ENCODE results near the gene ZNG1A. TPM values are rescaled to one million over a fixed set of nuclear protein-coding genes. Genes with fewer than 3 reads are reported as not detected.

The ZNG1A gene
- total RNA-seq, 2 experiments from 2014 or later: 49.4 to 73.6 TPM

GRCh38 chr9:224026-224425 is 45.2 kb upstream of the ZNG1A start:
- no peaks in the 10 kb centered on the region for H3K36me3 ChIP-seq (ENCODE audit: insufficient read depth, low read length)
- H3K4me1 ChIP-seq (ENCODE audit: insufficient read depth, low read length, poor library complexity, severe bottlenecking): no peaks in the 10 kb centered on the region
- no peaks in the 10 kb centered on the region for H3K9me3 ChIP-seq (ENCODE audit: low read length)
- intact Hi-C loops (cut with micrococcal nuclease; ENCODE audit: unreplicated experiment): no loop called here
- no peak overlapping the region for H3K4me3 ChIP-seq (ENCODE audit: low read depth, low read length, poor library complexity, severe bottlenecking)
- no peaks in the 10 kb centered on the region for H3K9me2 ChIP-seq (ENCODE audit: insufficient read depth, low read length)
- TF ChIP-seq, protein P1, sequence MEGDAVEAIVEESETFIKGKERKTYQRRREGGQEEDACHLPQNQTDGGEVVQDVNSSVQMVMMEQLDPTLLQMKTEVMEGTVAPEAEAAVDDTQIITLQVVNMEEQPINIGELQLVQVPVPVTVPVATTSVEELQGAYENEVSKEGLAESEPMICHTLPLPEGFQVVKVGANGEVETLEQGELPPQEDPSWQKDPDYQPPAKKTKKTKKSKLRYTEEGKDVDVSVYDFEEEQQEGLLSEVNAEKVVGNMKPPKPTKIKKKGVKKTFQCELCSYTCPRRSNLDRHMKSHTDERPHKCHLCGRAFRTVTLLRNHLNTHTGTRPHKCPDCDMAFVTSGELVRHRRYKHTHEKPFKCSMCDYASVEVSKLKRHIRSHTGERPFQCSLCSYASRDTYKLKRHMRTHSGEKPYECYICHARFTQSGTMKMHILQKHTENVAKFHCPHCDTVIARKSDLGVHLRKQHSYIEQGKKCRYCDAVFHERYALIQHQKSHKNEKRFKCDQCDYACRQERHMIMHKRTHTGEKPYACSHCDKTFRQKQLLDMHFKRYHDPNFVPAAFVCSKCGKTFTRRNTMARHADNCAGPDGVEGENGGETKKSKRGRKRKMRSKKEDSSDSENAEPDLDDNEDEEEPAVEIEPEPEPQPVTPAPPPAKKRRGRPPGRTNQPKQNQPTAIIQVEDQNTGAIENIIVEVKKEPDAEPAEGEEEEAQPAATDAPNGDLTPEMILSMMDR (conservative IDR thresholded peaks at IDR 0.05; ENCODE audit: low read length): no peak
- no peak for TF ChIP-seq EZH2phosphoT487 (IDR thresholded peaks at IDR 0.05; ENCODE audit: borderline replicate concordance, low read depth, low read length)
- CTCF ChIA-PET (ENCODE audit: unreplicated experiment): interaction anchor here (1.2 kb wide), 1 partner anchor 8 kb away, joined by 3 read pairs; no protein-coding TSS in a partner anchor
- no peak for DNase-seq (ENCODE audit: low spot score)
- no peak overlapping the region for H3K27ac ChIP-seq (ENCODE audit: low read depth, low read length, poor library complexity, severe bottlenecking)
- POLR2A ChIA-PET: interaction anchor here (0.7 to 1.2 kb wide), 3 partner anchors 9 to 49 kb away, joined by 3 read pairs; partner anchors contain the start of gene DOCK8
- no peak overlapping the region for H2AFZ ChIP-seq (ENCODE audit: low read length)
- H3K79me2 ChIP-seq (ENCODE audit: insufficient read depth, low read depth, low read length): no peaks in the 10 kb centered on the region
- no peaks in the 10 kb centered on the region for H4K20me1 ChIP-seq (ENCODE audit: insufficient read depth, low read length)
- H3K4me2 ChIP-seq (ENCODE audit: low read length): no peak overlapping the region
- no TSS peak for BruUV-seq (replicated peaks)

- Histone ChIP-seq H3K9me2 (ENCODE audit: insufficient read depth, low read length) (no peaks in the 10 kb centered on the region), H3K4me3 (ENCODE audit: low read depth, low read length, poor library complexity, severe bottlenecking) (no peak overlapping the region), H2AFZ (ENCODE audit: low read length) (no peak overlapping the region), H3K36me3 (ENCODE audit: insufficient read depth, low read length) (no peaks in the 10 kb centered on the region), H3K4me2 (ENCODE audit: low read length) (no peak overlapping the region), H4K20me1 (ENCODE audit: insufficient read depth, low read length) (no peaks in the 10 kb centered on the region), H3K79me2 (ENCODE audit: insufficient read depth, low read depth, low read length) (no peaks in the 10 kb centered on the region), H3K9me3 (ENCODE audit: low read length) (no peaks in the 10 kb centered on the region), H3K4me1 (ENCODE audit: insufficient read depth, low read length, poor library complexity, severe bottlenecking) (no peaks in the 10 kb centered on the region), H3K27ac (ENCODE audit: low read depth, low read length, poor library complexity, severe bottlenecking) (no peak overlapping the region)
- DNase-seq (ENCODE audit: low spot score): no peak
- no TSS peak for BruUV-seq (replicated peaks)
- TF ChIP-seq, protein P1 (conservative IDR thresholded peaks at IDR 0.05; ENCODE audit: low read length): no peak
- no peak for TF ChIP-seq EZH2phosphoT487 (IDR thresholded peaks at IDR 0.05; ENCODE audit: borderline replicate concordance, low read depth, low read length)
- POLR2A ChIA-PET: interaction anchor here (1.2 kb wide), 1 partner anchor 50 kb away, joined by 3 read pairs; no protein-coding TSS in a partner anchor
- CTCF ChIA-PET (ENCODE audit: unreplicated experiment): no interaction called here
- intact Hi-C loops (cut with micrococcal nuclease; ENCODE audit: unreplicated experiment): no loop called here
These were observed 44.3 kb upstream of the ZNG1A start for GRCh38 chr9:223152-223551.

DNA sequence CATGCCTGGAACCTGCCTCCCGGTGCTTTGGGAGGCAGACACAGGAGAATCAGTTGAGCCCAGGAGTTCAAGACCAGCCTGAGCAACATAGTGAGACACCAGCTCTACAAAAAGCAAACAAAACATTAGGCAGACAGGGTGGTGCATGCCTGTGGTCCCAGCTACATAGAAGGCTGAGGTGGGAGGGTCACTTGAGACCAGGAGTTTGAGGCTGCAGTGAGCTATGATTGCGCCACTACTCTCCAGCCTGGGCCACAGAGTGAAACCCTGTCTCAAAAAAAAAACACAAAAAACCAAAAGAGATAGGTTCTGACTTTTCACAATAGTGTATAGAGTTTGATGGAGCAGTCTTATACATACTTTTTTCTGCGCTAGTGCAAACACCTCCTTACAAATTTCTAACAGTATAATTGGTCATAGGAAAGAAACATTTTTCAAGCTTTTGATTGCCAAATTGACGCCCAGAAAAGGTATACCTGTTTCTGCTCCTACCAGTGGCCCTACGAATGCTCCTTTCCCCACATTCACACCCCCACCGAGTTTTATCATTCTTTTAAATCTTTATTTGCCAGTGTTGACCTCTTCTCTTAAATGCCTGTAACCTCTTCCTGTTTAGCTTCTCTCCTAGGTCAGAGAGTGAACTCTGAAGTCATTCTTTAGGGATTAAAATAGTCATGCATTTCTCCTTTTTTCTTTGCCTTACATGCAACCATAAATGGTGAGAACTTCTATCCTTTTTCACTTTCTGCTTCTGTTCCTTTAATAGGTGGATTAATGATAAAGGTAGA is 43.3 kb upstream of the ZNG1A start:
- POLR2A ChIA-PET: interaction anchor here (0.7 kb wide), 2 partner anchors 50 to 88 kb away, joined by 3 read pairs; no protein-coding TSS in a partner anchor
- no peak overlapping the region for H3K4me3 ChIP-seq (ENCODE audit: low read depth, low read length, poor library complexity, severe bottlenecking)

More for the DNA sequence above, 43.3 kb upstream of the ZNG1A start:
- TF ChIP-seq EZH2phosphoT487 (IDR thresholded peaks at IDR 0.05; ENCODE audit: borderline replicate concordance, low read depth, low read length): no peak
- TF ChIP-seq, protein P1 (conservative IDR thresholded peaks at IDR 0.05; ENCODE audit: low read length): no peak
- BruUV-seq (replicated peaks): no TSS peak
- Histone ChIP-seq H3K27ac (ENCODE audit: low read depth, low read length, poor library complexity, severe bottlenecking) (no peak overlapping the region), H4K20me1 (ENCODE audit: insufficient read depth, low read length) (no peaks in the 10 kb centered on the region), H3K4me1 (ENCODE audit: insufficient read depth, low read length, poor library complexity, severe bottlenecking) (no peaks in the 10 kb centered on the region), H2AFZ (ENCODE audit: low read length) (no peak overlapping the region), H3K9me3 (ENCODE audit: low read length) (no peaks in the 10 kb centered on the region), H3K9me2 (ENCODE audit: insufficient read depth, low read length) (no peaks in the 10 kb centered on the region), H3K4me2 (ENCODE audit: low read length) (no peak overlapping the region), H3K79me2 (ENCODE audit: insufficient read depth, low read depth, low read length) (no peaks in the 10 kb centered on the region), H3K36me3 (ENCODE audit: insufficient read depth, low read length) (no peaks in the 10 kb centered on the region)
- no peak for DNase-seq (ENCODE audit: low spot score)
- CTCF ChIA-PET (ENCODE audit: unreplicated experiment): no interaction called here
- intact Hi-C loops (cut with micrococcal nuclease; ENCODE audit: unreplicated experiment): no loop called here
